NCI-H2107 treated with DMSO at 0.1 percent for 48 hours (cell line): Measurements from ENCODE around the gene TTC34.

Experiments used
- DNase-seq: peaks from one replicate; lab custom pipeline; 2025; ENCODE audit not compliant: unreplicated experiment; lab: John Stamatoyannopoulos, UW

The TTC34 gene

GRCh38 chr1:2594001-2594640 lies 207.4 kb downstream of the TTC34 start:
- no peak for DNase-seq

GRCh38 chr1:2593251-2593878 lies 208.1 kb downstream of the TTC34 start:
- no peak for DNase-seq

GRCh38 chr1:2592672-2593071 lies 208.8 kb downstream of the TTC34 start:
- DNase-seq: no peak

- DNase-seq: no peak
Observed at GRCh38 chr1:2591581-2592261, 209.8 kb downstream of the TTC34 start.

GRCh38 chr1:2591233-2591580 lies 210.3 kb downstream of the TTC34 start:
- no peak for DNase-seq

GRCh38 chr1:2590233-2591141 lies 211.0 kb downstream of the TTC34 start:
- DNase-seq: no peak

- no peak for DNase-seq
Observed at GRCh38 chr1:2589431-2590232, 211.9 kb downstream of the TTC34 start.

GRCh38 chr1:2588661-2589430 lies 212.6 kb downstream of the TTC34 start:
- DNase-seq: no peak

- DNase-seq: no peak
Observed at GRCh38 chr1:2587860-2588571, 213.5 kb downstream of the TTC34 start.

GRCh38 chr1:2587071-2587859 lies 214.2 kb downstream of the TTC34 start:
- no peak for DNase-seq

- DNase-seq: peak; percentile 30
Observed at GRCh38 chr1:2586154-2587070, 215.1 kb downstream of the TTC34 start, which contains the start of gene PRXL2B. PRXL2B (plus strand) TSS chr1:2586777; CDS start chr1:2586886, 109 bp downstream.
